WTC11 (cell line): ENCODE measurements around the gene FYN.

Source experiments
- AFF4 ChIP-seq: sonication (generic); formaldehyde crosslinking; IDR thresholded peaks from 2 replicates; pipeline ENCODE4 v1.8.1; 2023; ENCODE audit warnings: mild to moderate bottlenecking, missing genetic modification reagents, borderline replicate concordance
- ATF3 ChIP-seq: sonication (generic); formaldehyde crosslinking; conservative IDR thresholded peaks from 2 replicates; pipeline ENCODE4 v1.8.1; 2022; ENCODE audit warnings: mild to moderate bottlenecking, missing genetic modification reagents
- CREB1 ChIP-seq: sonication (generic); formaldehyde crosslinking; IDR thresholded peaks from 2 replicates; pipeline ENCODE4 v1.8.0; 2023; ENCODE audit warnings: mild to moderate bottlenecking, missing genetic modification reagents
- CTCF ChIP-seq: fragments of 200-600 bp; IDR thresholded peaks from 2 replicates; pipeline ENCODE4 v1.8.0; 2022; ENCODE audit warnings: antibody characterized with exemption
- E2F5 ChIP-seq: sonication (generic); formaldehyde crosslinking; IDR thresholded peaks from 2 replicates; pipeline ENCODE4 v1.8.1; 2022; ENCODE audit warnings: mild to moderate bottlenecking, moderate library complexity, missing genetic modification reagents
- HMGA2 ChIP-seq: fragments of 250-450 bp; sonication (Bioruptor Pico); IDR thresholded peaks from 2 replicates; pipeline ENCODE4 v1.4.0; 2021; ENCODE audit warnings: mild to moderate bottlenecking, moderate library complexity
- NFATC4 ChIP-seq: fragments of 250-450 bp; sonication (Bioruptor Pico); IDR thresholded peaks from 2 replicates; pipeline ENCODE4 v1.9.0; 2021; ENCODE audit warnings: mild to moderate bottlenecking
- NFYB ChIP-seq: sonication (generic); formaldehyde crosslinking; conservative IDR thresholded peaks from 2 replicates; pipeline ENCODE4 v1.8.0; 2022; ENCODE audit warnings: low read depth, missing genetic modification reagents
- ZBTB43 ChIP-seq: sonication (generic); formaldehyde crosslinking; IDR thresholded peaks from 2 replicates; pipeline ENCODE4 v1.8.1; 2023; ENCODE audit warnings: mild to moderate bottlenecking, missing genetic modification reagents
- ZNF317 ChIP-seq: sonication (generic); formaldehyde crosslinking; IDR thresholded peaks from 2 replicates; pipeline ENCODE4 v1.8.1; 2023; ENCODE audit warnings: low read depth, mild to moderate bottlenecking, moderate library complexity, missing genetic modification reagents, borderline replicate concordance

- no peak for TF ChIP-seq ZNF317 (CRISPR knock-in tag)
- no peak for TF ChIP-seq ZBTB43
- no peak for TF ChIP-seq CTCF
- TF ChIP-seq AFF4 (CRISPR knock-in tag): no peak
- no peak for TF ChIP-seq CREB1 (CRISPR knock-in tag)
- no peak for TF ChIP-seq ATF3 (CRISPR knock-in tag)
- TF ChIP-seq E2F5 (CRISPR knock-in tag): no peak
- no peak for TF ChIP-seq HMGA2 (CRISPR knock-in tag)
- no peak for TF ChIP-seq NFATC4 (CRISPR knock-in tag)
- no peak for TF ChIP-seq NFYB (CRISPR knock-in tag)
Measured at GRCh38 chr6:111676383-111676782, 196.9 kb downstream of the FYN start.
